PC-9 (cell line): ENCODE results near the gene AS3MT. TPM values are rescaled to one million over a fixed set of nuclear protein-coding genes. Genes with fewer than 3 reads are reported as not detected.

Source experiments
- BruUV-seq: library from RNA; stranded (reverse); fragments of 400-500 nt; replicated peaks from 2 replicates; lab custom pipeline; 2021; lab: Mats Ljungman, UMichigan
- CTCF ChIA-PET: fragments of 300-600 bp; sonication (Branson Sonifier 250); formaldehyde crosslinking; loops from one replicate; lab custom pipeline; 2022; ENCODE audit warnings: antibody characterized with exemption; lab: Charles Lee
- POLR2A ChIA-PET: fragments of 300-600 bp; sonication (Branson Sonifier 250); formaldehyde crosslinking; loops from one replicate; lab custom pipeline; 2022; ENCODE audit warnings: antibody characterized with exemption; ENCODE audit not compliant: unreplicated experiment; lab: Charles Lee
- DNase-seq, 2 experiments: peaks; one replicate each; pipeline versions ENCODE4 v3.0.0 to v3.0.0-alpha.2; 2015 to 2022; ENCODE audit warnings: mixed read lengths in 1 of 2
- H2AFZ ChIP-seq: fragments of 200-600 bp; sonication (generic); 2 replicates; pipeline ENCODE4 v1.8.1; 2017; ENCODE audit warnings: antibody characterized with exemption
- H3F3A ChIP-seq: fragments of 200-600 bp; sonication (generic); 2 replicates; pipeline ENCODE4 v1.8.1; 2017; ENCODE audit warnings: antibody characterized with exemption, mild to moderate bottlenecking, low read depth; ENCODE audit not compliant: insufficient read depth
- H3K27ac ChIP-seq: fragments of 200-600 bp; sonication (generic); 2 replicates; pipeline ENCODE4 v1.6.1; 2016; ENCODE audit warnings: mixed run types
- H3K27me3 ChIP-seq: fragments of 200-600 bp; sonication (generic); 2 replicates; pipeline ENCODE4 v1.6.1; 2016; ENCODE audit warnings: low read depth, mixed run types; ENCODE audit not compliant: insufficient read depth
- H3K36me3 ChIP-seq: fragments of 200-600 bp; sonication (generic); 2 replicates; pipeline ENCODE4 v1.6.1; 2016; ENCODE audit warnings: low read depth, mixed run types
- H3K4me1 ChIP-seq: fragments of 200-600 bp; sonication (generic); replicated peaks from 2 replicates; pipeline ENCODE4 v1.6.1; 2016; ENCODE audit warnings: mixed run types; ENCODE audit not compliant: insufficient read depth
- H3K4me2 ChIP-seq: fragments of 200-600 bp; sonication (generic); 2 replicates; pipeline ENCODE4 v1.6.1; 2017; ENCODE audit warnings: mixed run types
- H3K4me3 ChIP-seq: fragments of 200-600 bp; sonication (generic); 2 replicates; pipeline ENCODE4 v1.6.1; 2016; ENCODE audit warnings: mixed run types
- H3K79me2 ChIP-seq: fragments of 200-600 bp; sonication (generic); 2 replicates; pipeline ENCODE4 v1.6.1; 2017; ENCODE audit warnings: low read depth, mixed run types
- H3K9me2 ChIP-seq: fragments of 200-600 bp; sonication (generic); 2 replicates; pipeline ENCODE4 v1.8.1; 2017; ENCODE audit warnings: mild to moderate bottlenecking; ENCODE audit not compliant: insufficient read depth
- H3K9me3 ChIP-seq: fragments of 200-600 bp; sonication (generic); 2 replicates; pipeline ENCODE4 v1.8.1; 2016; ENCODE audit warnings: low read depth; ENCODE audit not compliant: insufficient read depth
- H4K20me1 ChIP-seq: fragments of 200-600 bp; sonication (generic); 2 replicates; pipeline ENCODE4 v1.8.1; 2017; ENCODE audit not compliant: insufficient read depth
- CTCF ChIP-seq: fragments of 200-600 bp; sonication (generic); conservative IDR thresholded peaks from 2 replicates; pipeline ENCODE4 v1.6.1; 2017; ENCODE audit warnings: mixed run types, antibody characterized with exemption, mild to moderate bottlenecking, moderate library complexity
- EZH2 ChIP-seq: fragments of 200-600 bp; sonication (generic); IDR thresholded peaks from 2 replicates; pipeline ENCODE4 v1.8.0; 2017; ENCODE audit warnings: antibody characterized with exemption, low read depth
- intact Hi-C: fragments of 100-400 bp; cut with micrococcal nuclease; formaldehyde crosslinking; loops from one replicate; pipeline ENCODE4 v1.10.0; 2022; ENCODE audit not compliant: unreplicated experiment
- total RNA-seq: library from RNA; stranded (reverse); gene quantifications from 2 replicates; pipeline ENCODE4 v1.2.3, GENCODE V29; 2021

Gene AS3MT
- total RNA-seq, 1 experiment from 2014 or later = 0.22 TPM

GRCh38 chr10:102824664-102825063 lies 44.6 kb upstream of the AS3MT start:
- Histone ChIP-seq H3K9me3 (no peaks in the 10 kb centered on the region), H2AFZ (no peak overlapping the region), H3K36me3 (no peaks in the 10 kb centered on the region), H3K27me3 (no peaks in the 10 kb centered on the region), H3F3A (no peaks in the 10 kb centered on the region), H4K20me1 (no peaks in the 10 kb centered on the region), H3K79me2 (no peaks in the 10 kb centered on the region), H3K4me1 (peaks cover 2% of the 10 kb centered on the region; the same call in 1 of the 2 replicates), H3K4me3 (no peak overlapping the region), H3K9me2 (no peaks in the 10 kb centered on the region), H3K4me2 (no peak overlapping the region), H3K27ac (no peak overlapping the region)
- intact Hi-C loops = no loop called here
- ChIA-PET POLR2A (no interaction called here), CTCF (no interaction called here)
- TF ChIP-seq CTCF (no peak), EZH2 (no peak)
- DNase-seq = no peak
- BruUV-seq = no TSS peak

DNA sequence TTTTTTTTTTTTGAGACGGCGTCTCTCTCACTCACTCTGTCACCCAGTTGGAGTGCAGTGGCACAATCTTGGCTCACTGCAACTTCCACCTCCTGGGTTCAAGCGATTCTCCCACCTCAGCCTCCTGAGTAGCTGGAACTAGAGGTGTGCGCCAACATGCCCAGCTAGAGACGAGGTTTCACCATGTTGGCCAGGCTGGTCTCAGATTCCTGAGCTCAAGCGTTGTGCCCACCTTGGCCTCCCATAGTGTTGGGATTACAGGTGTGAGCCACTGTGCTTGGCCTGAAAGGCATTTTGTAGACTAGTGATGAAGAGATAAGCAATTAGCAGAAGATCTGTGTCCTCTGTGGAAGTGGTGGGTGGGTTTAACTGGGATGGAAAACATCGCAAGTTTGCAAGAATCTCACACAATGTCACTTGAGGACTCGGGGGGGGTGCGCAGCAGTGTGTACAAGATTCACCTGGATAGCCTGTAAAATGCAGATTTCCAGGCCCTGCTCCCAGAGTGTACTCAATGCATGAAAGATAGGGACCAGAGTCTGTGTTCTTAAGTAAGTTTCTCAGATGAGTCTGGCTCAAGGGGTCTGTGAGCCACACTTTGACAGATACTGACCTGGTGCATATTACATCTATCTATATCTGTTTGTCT lies 43.0 kb upstream of the AS3MT start:
- CTCF ChIA-PET = no interaction called here
- Histone ChIP-seq H3K9me2 (no peaks in the 10 kb centered on the region), H3K27me3 (no peaks in the 10 kb centered on the region), H3K4me1 (no peaks in the 10 kb centered on the region), H3K36me3 (no peaks in the 10 kb centered on the region), H3K79me2 (no peaks in the 10 kb centered on the region), H2AFZ (no peak overlapping the region), H3K9me3 (no peaks in the 10 kb centered on the region), H3K4me2 (no peak overlapping the region), H4K20me1 (no peaks in the 10 kb centered on the region), H3K4me3 (no peak overlapping the region), H3K27ac (no peak overlapping the region), H3F3A (no peaks in the 10 kb centered on the region)
- DNase-seq = no peak
- POLR2A ChIA-PET = no interaction called here
- intact Hi-C loops = no loop called here
- TF ChIP-seq EZH2 = no peak
- TF ChIP-seq CTCF = no peak
- BruUV-seq = no TSS peak

DNA sequence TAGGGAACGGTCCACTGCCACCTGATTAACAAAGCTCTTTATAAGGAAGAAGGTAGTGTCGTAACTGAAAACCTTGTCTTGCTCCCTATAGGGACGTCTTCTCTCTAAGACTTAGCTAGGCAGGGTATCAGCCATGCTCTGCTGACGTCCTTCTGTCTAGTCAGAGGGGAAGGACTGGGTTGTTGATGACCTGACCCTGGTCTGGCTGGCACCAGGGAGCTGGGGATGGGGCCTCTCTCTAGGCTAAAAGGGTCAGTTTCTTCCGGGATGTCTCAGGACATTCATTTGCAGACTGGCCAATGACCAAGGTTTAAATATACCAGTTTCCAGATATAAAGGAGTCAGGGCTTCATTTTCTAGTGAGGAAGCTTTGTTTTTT lies 41.7 kb upstream of the AS3MT start:
- no peak for DNase-seq
- Histone ChIP-seq H3K9me2 (no peaks in the 10 kb centered on the region), H3K27me3 (no peaks in the 10 kb centered on the region), H3F3A (no peaks in the 10 kb centered on the region), H4K20me1 (no peaks in the 10 kb centered on the region), H3K4me1 (no peaks in the 10 kb centered on the region), H3K79me2 (no peaks in the 10 kb centered on the region), H3K4me2 (no peak overlapping the region), H2AFZ (no peak overlapping the region), H3K27ac (no peak overlapping the region), H3K4me3 (no peak overlapping the region), H3K36me3 (no peaks in the 10 kb centered on the region), H3K9me3 (no peaks in the 10 kb centered on the region)
- ChIA-PET POLR2A (no interaction called here), CTCF (no interaction called here)
- intact Hi-C loops = no loop called here
- TF ChIP-seq CTCF (no peak), EZH2 (no peak)
- no TSS peak for BruUV-seq
